ENCODE data around the gene SFRP2. TPM values are rescaled to one million over a fixed set of nuclear protein-coding genes. Genes with fewer than 3 reads are reported as not detected.

Gene SFRP2
- total RNA-seq, 1 donor from 2014 or later = 203 TPM

GRCh38 chr4:153741541-153741940, 47.3 kb downstream of the SFRP2 start:
- no peaks in the 10 kb centered on the region for H3K27me3 Mint-ChIP-seq (ENCODE audit: low read depth)
- peaks cover 57% of the 10 kb centered on the region for H3K36me3 Mint-ChIP-seq (ENCODE audit: low read depth)
- H3K4me3 Mint-ChIP-seq = no peak overlapping the region
- H3K4me1 Mint-ChIP-seq = no peaks in the 10 kb centered on the region
- no peak for TF ChIP-seq CTCF (conservative IDR thresholded peaks at IDR 0.05)
- no peak overlapping the region for H3K27ac Mint-ChIP-seq (ENCODE audit: unreplicated experiment)
- DNase-seq (ENCODE audit: low read depth, low spot score) = no peak
- H3K9me3 Mint-ChIP-seq = peaks cover 17% of the 10 kb centered on the region

GRCh38 chr4:153735906-153736461, 52.9 kb downstream of the SFRP2 start:
- DNase-seq (ENCODE audit: low read depth, low spot score) = no peak
- H3K4me3 Mint-ChIP-seq = no peak overlapping the region
- peaks cover 40% of the 10 kb centered on the region for H3K36me3 Mint-ChIP-seq (ENCODE audit: low read depth)
- peaks cover 26% of the 10 kb centered on the region for H3K4me1 Mint-ChIP-seq
- no peaks in the 10 kb centered on the region for H3K27me3 Mint-ChIP-seq (ENCODE audit: low read depth)
- no peak overlapping the region for H3K27ac Mint-ChIP-seq (ENCODE audit: unreplicated experiment)
- peaks cover 15% of the 10 kb centered on the region for H3K9me3 Mint-ChIP-seq
- no peak for TF ChIP-seq CTCF (conservative IDR thresholded peaks at IDR 0.05)

GRCh38 chr4:153733751-153734448, 55.0 kb downstream of the SFRP2 start:
- H3K4me1 Mint-ChIP-seq = peaks cover 31% of the 10 kb centered on the region
- no peak overlapping the region for H3K27ac Mint-ChIP-seq (ENCODE audit: unreplicated experiment)
- peaks cover 27% of the 10 kb centered on the region for H3K36me3 Mint-ChIP-seq (ENCODE audit: low read depth)
- no peak for DNase-seq (ENCODE audit: low read depth, low spot score)
- H3K4me3 Mint-ChIP-seq = no peak overlapping the region
- no peak for TF ChIP-seq CTCF (conservative IDR thresholded peaks at IDR 0.05)
- no peaks in the 10 kb centered on the region for H3K27me3 Mint-ChIP-seq (ENCODE audit: low read depth)
- H3K9me3 Mint-ChIP-seq = peaks cover 5% of the 10 kb centered on the region

- Mint-ChIP-seq H3K27me3 (ENCODE audit: low read depth) (no peaks in the 10 kb centered on the region), H3K27ac (ENCODE audit: unreplicated experiment) (peak overlapping the region; percentile 64), H3K4me1 (peaks cover 37% of the 10 kb centered on the region), H3K36me3 (ENCODE audit: low read depth) (peaks cover 22% of the 10 kb centered on the region), H3K4me3 (no peak overlapping the region), H3K9me3 (peaks cover under 1% of the 10 kb centered on the region)
- TF ChIP-seq CTCF (conservative IDR thresholded peaks at IDR 0.05) = no peak
- no peak for DNase-seq (ENCODE audit: low read depth, low spot score)
These were observed 57.6 kb downstream of the SFRP2 start for GRCh38 chr4:153731239-153731638.

Other genes with a start within 250 kb of the SFRP2 start
- gene TLR2, start 104.8 kb downstream of the SFRP2 start, total RNA-seq = 0.28 and 0.71 TPM in 2 replicates
- gene RNF175, start 29.1 kb downstream of the SFRP2 start, total RNA-seq = 25.7 and 26.6 TPM in 2 replicates